Measurements from ENCODE around the gene MAP1B. TPM values are rescaled to one million over a fixed set of nuclear protein-coding genes. Genes with fewer than 3 reads are reported as not detected.

Gene MAP1B
- total RNA-seq (1.6 TPM), polyA plus RNA-seq (3.1 TPM)
- long read RNA-seq, donor 1, result 0 reads
- long read RNA-seq, donor 2, result 0 reads
- long read RNA-seq, donor 3, result 0 reads
- long read RNA-seq, donor 4, result 0 reads
- long read RNA-seq, donor 5, partial matches to known transcripts, result 0 of 1 reads
- long read RNA-seq, donor 5, other reads (novel, unspliced or antisense), result 0 of 1 reads
- long read RNA-seq, donor 6, result 0 reads
- long read RNA-seq, donor 7, result 0 reads
- long read RNA-seq, donor 8, result 0 reads
- long read RNA-seq, donor 9, result 0 reads
- long read RNA-seq, donor 10, result 0 reads

GRCh38 chr5:72107131-72107900 lies at the start of gene MAP1B:
Gene MAP1B (plus strand): TSS chr5:72107475. CDS start chr5:72107532, 57 bp downstream.
- WGBS, result 1% methylated on average over 82 of the region's 82 CpGs
- peak within 1 kb of the TSS; percentile 24 to 28 for H3K4me3 ChIP-seq (ENCODE audit: low read length in 2 of 2)
- H3K4me1 ChIP-seq (ENCODE audit: control insufficient read depth in 2 of 2, insufficient read depth in 2 of 2, low read length in 2 of 2), result peaks cover 4 to 9% of the 10 kb centered on the region in 2 donors
- DNase-seq (ENCODE audit: low read depth in 6 of 9, low spot score in 9 of 9), result no peak
- H3K27me3 ChIP-seq (ENCODE audit: control insufficient read depth in 2 of 2, insufficient read depth in 1 of 2, low read length in 1 of 2), result peaks cover 38 to 53% of the 10 kb centered on the region in 2 donors
- no peaks in the 10 kb centered on the region for H3K9me3 ChIP-seq (ENCODE audit: control insufficient read depth in 2 of 2, insufficient read depth in 1 of 2, low read length in 1 of 2)
- H3K36me3 ChIP-seq (ENCODE audit: control insufficient read depth in 2 of 2, insufficient read depth in 2 of 2, low read length in 1 of 2), result no peaks in the 10 kb centered on the region
- H3K27ac ChIP-seq (ENCODE audit: low read depth in 1 of 2, low read length in 1 of 2), result no peak within 1 kb of the TSS

DNA sequence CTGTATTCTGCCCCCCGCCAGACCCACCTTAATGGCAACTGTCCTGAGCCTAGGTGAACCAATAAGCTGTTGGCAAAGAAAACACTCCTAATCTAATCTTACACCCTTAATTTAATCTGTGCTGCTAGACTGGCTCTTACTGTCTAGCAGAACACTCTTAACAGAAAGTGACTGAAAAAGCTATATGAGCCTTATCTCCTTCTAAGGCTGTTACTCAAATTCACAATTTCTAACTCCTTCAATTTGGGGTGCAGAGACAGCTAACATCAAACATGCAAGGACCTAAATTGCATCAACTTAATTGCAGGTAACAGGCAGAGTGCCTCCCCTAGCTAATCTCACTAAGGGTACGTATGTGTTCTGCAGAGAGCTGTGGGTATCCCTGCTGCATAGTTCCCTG lies 49.5 kb upstream of the MAP1B start:
- no peak for DNase-seq (ENCODE audit: low read depth in 6 of 9, low spot score in 9 of 9)
- H3K27me3 ChIP-seq (ENCODE audit: control insufficient read depth in 2 of 2, insufficient read depth in 1 of 2, low read length in 1 of 2), result no peaks in the 10 kb centered on the region
- 88% methylated on average over 2 of the region's 2 CpGs for WGBS
- no peaks in the 10 kb centered on the region for H3K4me1 ChIP-seq (ENCODE audit: control insufficient read depth in 2 of 2, insufficient read depth in 2 of 2, low read length in 2 of 2)
- no peak overlapping the region for H3K4me3 ChIP-seq (ENCODE audit: low read length in 2 of 2)
- H3K9me3 ChIP-seq (ENCODE audit: control insufficient read depth in 2 of 2, insufficient read depth in 1 of 2, low read length in 1 of 2), result no peaks in the 10 kb centered on the region
- H3K27ac ChIP-seq (ENCODE audit: low read depth in 1 of 2, low read length in 1 of 2), result no peak overlapping the region
- no peaks in the 10 kb centered on the region for H3K36me3 ChIP-seq (ENCODE audit: control insufficient read depth in 2 of 2, insufficient read depth in 2 of 2, low read length in 1 of 2)

- H3K27me3 ChIP-seq (ENCODE audit: control insufficient read depth in 2 of 2, insufficient read depth in 1 of 2, low read length in 1 of 2), result no peaks in the 10 kb centered on the region
- no peaks in the 10 kb centered on the region for H3K4me1 ChIP-seq (ENCODE audit: control insufficient read depth in 2 of 2, insufficient read depth in 2 of 2, low read length in 2 of 2)
- WGBS, result 37% methylated on average over 7 of the region's 7 CpGs
- DNase-seq (ENCODE audit: low read depth in 6 of 9, low spot score in 9 of 9), result peak in 7 of 9 donors; percentile 4 to 41 (median 10)
- H3K27ac ChIP-seq (ENCODE audit: low read depth in 1 of 2, low read length in 1 of 2), result no peak overlapping the region
- no peaks in the 10 kb centered on the region for H3K36me3 ChIP-seq (ENCODE audit: control insufficient read depth in 2 of 2, insufficient read depth in 2 of 2, low read length in 1 of 2)
- H3K9me3 ChIP-seq (ENCODE audit: control insufficient read depth in 2 of 2, insufficient read depth in 1 of 2, low read length in 1 of 2), result no peaks in the 10 kb centered on the region
- H3K4me3 ChIP-seq (ENCODE audit: low read length in 2 of 2), result no peak overlapping the region
These were observed 44.0 kb upstream of the MAP1B start for GRCh38 chr5:72063219-72063819.

- no peaks in the 10 kb centered on the region for H3K4me1 ChIP-seq (ENCODE audit: control insufficient read depth in 2 of 2, insufficient read depth in 2 of 2, low read length in 2 of 2)
- no peaks in the 10 kb centered on the region for H3K27me3 ChIP-seq (ENCODE audit: control insufficient read depth in 2 of 2, insufficient read depth in 1 of 2, low read length in 1 of 2)
- WGBS, result 80% methylated on average over 3 of the region's 3 CpGs
- no peak for DNase-seq (ENCODE audit: low read depth in 6 of 9, low spot score in 9 of 9)
- H3K9me3 ChIP-seq (ENCODE audit: control insufficient read depth in 2 of 2, insufficient read depth in 1 of 2, low read length in 1 of 2), result no peaks in the 10 kb centered on the region
- no peak overlapping the region for H3K27ac ChIP-seq (ENCODE audit: low read depth in 1 of 2, low read length in 1 of 2)
- H3K4me3 ChIP-seq (ENCODE audit: low read length in 2 of 2), result no peak overlapping the region
- H3K36me3 ChIP-seq (ENCODE audit: control insufficient read depth in 2 of 2, insufficient read depth in 2 of 2, low read length in 1 of 2), result no peaks in the 10 kb centered on the region
These were observed 42.3 kb upstream of the MAP1B start for GRCh38 chr5:72064801-72065570.

DNA sequence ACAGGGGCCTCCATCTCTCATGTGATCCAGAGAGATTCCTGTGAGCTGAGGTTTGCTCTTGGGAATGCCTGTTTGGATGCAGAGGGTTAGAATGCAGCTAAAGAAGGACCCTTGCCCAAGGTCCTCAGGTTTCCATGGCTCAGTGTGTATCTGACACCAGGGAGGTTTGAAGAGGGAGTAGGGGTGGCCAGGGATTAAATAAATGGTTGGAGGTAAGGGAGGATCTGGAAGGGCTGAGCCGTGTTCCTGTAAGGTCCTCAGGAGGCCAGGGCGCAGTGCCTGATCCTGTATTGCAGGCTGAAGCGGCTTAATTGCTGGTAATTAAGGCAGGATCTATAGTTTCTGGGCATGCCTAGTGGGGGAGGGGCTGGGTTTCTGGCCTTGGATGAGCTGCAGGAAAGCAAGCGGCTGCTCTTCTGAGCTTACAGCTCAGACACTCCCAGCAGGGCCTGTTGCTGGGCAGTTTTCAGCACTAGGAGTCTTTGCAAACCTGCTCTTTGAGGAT lies 41.5 kb upstream of the MAP1B start:
- no peaks in the 10 kb centered on the region for H3K4me1 ChIP-seq (ENCODE audit: control insufficient read depth in 2 of 2, insufficient read depth in 2 of 2, low read length in 2 of 2)
- DNase-seq (ENCODE audit: low read depth in 6 of 9, low spot score in 9 of 9), result no peak
- 40% methylated on average over 4 of the region's 4 CpGs for WGBS
- H3K9me3 ChIP-seq (ENCODE audit: control insufficient read depth in 2 of 2, insufficient read depth in 1 of 2, low read length in 1 of 2), result no peaks in the 10 kb centered on the region
- no peaks in the 10 kb centered on the region for H3K36me3 ChIP-seq (ENCODE audit: control insufficient read depth in 2 of 2, insufficient read depth in 2 of 2, low read length in 1 of 2)
- no peaks in the 10 kb centered on the region for H3K27me3 ChIP-seq (ENCODE audit: control insufficient read depth in 2 of 2, insufficient read depth in 1 of 2, low read length in 1 of 2)
- no peak overlapping the region for H3K4me3 ChIP-seq (ENCODE audit: low read length in 2 of 2)
- no peak overlapping the region for H3K27ac ChIP-seq (ENCODE audit: low read depth in 1 of 2, low read length in 1 of 2)

DNA sequence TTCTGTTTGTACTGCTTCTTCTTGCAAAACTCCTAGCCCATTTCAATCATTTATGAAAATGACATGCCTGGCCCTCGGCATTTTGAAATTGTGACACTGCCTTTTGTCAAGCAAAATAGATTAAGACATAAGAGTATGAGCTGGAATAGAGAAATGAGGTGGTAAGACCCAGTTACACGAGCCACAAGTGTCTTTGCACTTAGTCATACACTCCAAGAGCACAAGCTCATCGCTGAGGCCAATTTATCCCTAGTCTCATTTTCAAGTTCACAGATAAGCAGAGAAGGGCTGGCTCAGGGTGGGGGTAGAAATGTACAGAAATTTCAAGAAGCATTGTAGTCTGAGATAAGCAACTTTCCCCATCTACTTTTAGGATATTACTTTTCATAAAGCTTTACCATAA lies 40.6 kb upstream of the MAP1B start:
- H3K27ac ChIP-seq (ENCODE audit: low read depth in 1 of 2, low read length in 1 of 2), result no peak overlapping the region
- H3K4me1 ChIP-seq (ENCODE audit: control insufficient read depth in 2 of 2, insufficient read depth in 2 of 2, low read length in 2 of 2), result no peaks in the 10 kb centered on the region
- no peak for DNase-seq (ENCODE audit: low read depth in 6 of 9, low spot score in 9 of 9)
- H3K27me3 ChIP-seq (ENCODE audit: control insufficient read depth in 2 of 2, insufficient read depth in 1 of 2, low read length in 1 of 2), result no peaks in the 10 kb centered on the region
- no peaks in the 10 kb centered on the region for H3K36me3 ChIP-seq (ENCODE audit: control insufficient read depth in 2 of 2, insufficient read depth in 2 of 2, low read length in 1 of 2)
- H3K9me3 ChIP-seq (ENCODE audit: control insufficient read depth in 2 of 2, insufficient read depth in 1 of 2, low read length in 1 of 2), result no peaks in the 10 kb centered on the region
- 75% methylated on average over 3 of the region's 3 CpGs for WGBS
- H3K4me3 ChIP-seq (ENCODE audit: low read length in 2 of 2), result no peak overlapping the region

DNA sequence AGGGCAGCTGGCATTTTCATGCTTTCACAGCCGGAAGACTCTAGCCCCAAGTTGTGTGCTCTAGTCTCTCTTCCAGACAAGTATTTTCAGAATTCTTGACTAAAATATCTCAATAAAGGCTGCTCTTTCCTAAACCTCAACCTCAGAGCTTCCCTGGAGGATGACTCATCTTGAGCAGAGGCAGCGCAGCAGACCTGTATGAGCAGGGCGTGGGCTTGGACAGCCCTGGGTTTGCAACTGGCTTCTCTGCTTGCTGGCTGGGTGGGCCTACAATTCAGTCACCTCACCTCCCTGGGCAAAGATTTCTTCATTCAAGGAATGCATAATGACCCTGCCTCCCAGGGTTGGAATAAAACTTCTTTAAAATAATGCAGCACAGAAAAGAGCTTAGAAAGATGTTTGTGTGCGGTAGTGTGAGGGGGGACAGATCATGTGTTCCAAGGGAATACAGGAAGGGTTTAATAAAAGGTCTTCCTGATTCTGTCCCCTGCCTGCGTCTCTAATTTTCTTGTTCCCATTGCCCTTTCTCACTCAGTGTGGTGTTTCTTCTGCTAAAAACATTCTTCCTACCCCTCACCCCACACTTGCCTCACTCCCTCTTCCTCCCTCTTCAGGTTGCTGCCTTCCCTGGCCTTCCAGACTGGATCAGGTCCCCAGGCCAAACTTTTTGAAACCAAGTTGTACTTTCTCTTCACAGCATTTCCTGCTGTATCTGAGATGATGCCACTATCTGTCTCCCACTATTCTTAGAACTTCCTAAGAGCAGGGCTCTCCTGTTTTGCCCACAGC lies 39.4 kb upstream of the MAP1B start:
- WGBS, result 84% methylated on average over 5 of the region's 5 CpGs
- Histone ChIP-seq H3K36me3 (ENCODE audit: control insufficient read depth in 2 of 2, insufficient read depth in 2 of 2, low read length in 1 of 2) (no peaks in the 10 kb centered on the region), H3K4me3 (ENCODE audit: low read length in 2 of 2) (no peak overlapping the region), H3K27me3 (ENCODE audit: control insufficient read depth in 2 of 2, insufficient read depth in 1 of 2, low read length in 1 of 2) (no peaks in the 10 kb centered on the region), H3K4me1 (ENCODE audit: control insufficient read depth in 2 of 2, insufficient read depth in 2 of 2, low read length in 2 of 2) (no peaks in the 10 kb centered on the region), H3K9me3 (ENCODE audit: control insufficient read depth in 2 of 2, insufficient read depth in 1 of 2, low read length in 1 of 2) (no peaks in the 10 kb centered on the region), H3K27ac (ENCODE audit: low read depth in 1 of 2, low read length in 1 of 2) (no peak overlapping the region)
- DNase-seq (ENCODE audit: low read depth in 6 of 9, low spot score in 9 of 9), result no peak

GRCh38 chr5:72070529-72070928 lies 36.7 kb upstream of the MAP1B start:
- no peak for DNase-seq (ENCODE audit: low read depth in 6 of 9, low spot score in 9 of 9)
- 74% methylated on average over 3 of the region's 3 CpGs for WGBS
- Histone ChIP-seq H3K36me3 (ENCODE audit: control insufficient read depth in 2 of 2, insufficient read depth in 2 of 2, low read length in 1 of 2) (no peaks in the 10 kb centered on the region), H3K27ac (ENCODE audit: low read depth in 1 of 2, low read length in 1 of 2) (no peak overlapping the region), H3K4me3 (ENCODE audit: low read length in 2 of 2) (no peak overlapping the region), H3K27me3 (ENCODE audit: control insufficient read depth in 2 of 2, insufficient read depth in 1 of 2, low read length in 1 of 2) (no peaks in the 10 kb centered on the region), H3K4me1 (ENCODE audit: control insufficient read depth in 2 of 2, insufficient read depth in 2 of 2, low read length in 2 of 2) (no peaks in the 10 kb centered on the region), H3K9me3 (ENCODE audit: control insufficient read depth in 2 of 2, insufficient read depth in 1 of 2, low read length in 1 of 2) (no peaks in the 10 kb centered on the region)

Measured in thymus (tissue), 14 donors.